Stimulated activated CD4-positive, alpha-beta T cell treated with anti-CD3 and anti-CD28 coated beads, TNF-alpha, amount 100 ng/mL, for 1 hour (primary cell): ENCODE results near the gene EXD2.
"Not testable (repeated sequence)": the region's sequence is repeated elsewhere in the genome, so short reads cannot be mapped to it uniquely, and the experiment has no call there.

Experiments used
- DNase-seq, 3 donors: peaks; one replicate each; pipeline ENCODE4 v3.0.0-alpha.2; 2020; ENCODE audit warnings: low read depth in 3 of 3, low spot score in 1 of 3

EXD2 gene

GRCh38 chr14:69191340-69192111 lies at the start of gene EXD2:
Gene EXD2, plus strand, starts transcription at chr14:69191498. Its CDS starts 17,973 bp downstream, at chr14:69209471.
- DNase-seq, result peak; percentile 45 to 54 (median 46)

GRCh38 chr14:69141550-69141949 lies 49.7 kb upstream of the EXD2 start:
- DNase-seq, result no peak

- DNase-seq, result no peak
Observed at GRCh38 chr14:69142101-69142500, 49.2 kb upstream of the EXD2 start.

- DNase-seq, result no peak
Observed at GRCh38 chr14:69149461-69150244, 41.6 kb upstream of the EXD2 start.

- DNase-seq, result peak; percentile 30 to 67 (median 64)
Observed at GRCh38 chr14:69151458-69152180, 39.7 kb upstream of the EXD2 start.

- peak in 1 of 3 donors; percentile 27 for DNase-seq
Observed at GRCh38 chr14:69152181-69152901, 39.0 kb upstream of the EXD2 start.

GRCh38 chr14:69152902-69153151 lies 38.5 kb upstream of the EXD2 start, which contains the start of gene DCAF5:
Gene DCAF5, minus strand, starts transcription at chr14:69153119. Its CDS starts 141 bp downstream, at chr14:69152978.
- DNase-seq, result peak; percentile 78 to 85 (median 78)

GRCh38 chr14:69153152-69153872 lies 38.0 kb upstream of the EXD2 start:
- DNase-seq, result no peak

- no peak for DNase-seq
Observed at GRCh38 chr14:69153873-69154270, 37.4 kb upstream of the EXD2 start.

- no peak for DNase-seq
Observed at GRCh38 chr14:69154779-69155178, 36.5 kb upstream of the EXD2 start.

- no peak for DNase-seq
Observed at GRCh38 chr14:69156224-69156623, 35.1 kb upstream of the EXD2 start.

GRCh38 chr14:69161590-69161989 lies 29.7 kb upstream of the EXD2 start:
- no peak for DNase-seq

- DNase-seq, result not testable (repeated sequence)
Observed at GRCh38 chr14:69165787-69166186, 25.5 kb upstream of the EXD2 start.

GRCh38 chr14:69170839-69171238 lies 20.5 kb upstream of the EXD2 start:
- no peak for DNase-seq

GRCh38 chr14:69171569-69171968 lies 19.7 kb upstream of the EXD2 start:
- no peak for DNase-seq

GRCh38 chr14:69175130-69175529 lies 16.2 kb upstream of the EXD2 start:
- DNase-seq, result no peak

- DNase-seq, result no peak
Observed at GRCh38 chr14:69181491-69181890, 9.8 kb upstream of the EXD2 start.

GRCh38 chr14:69182580-69182979 lies 8.7 kb upstream of the EXD2 start:
- DNase-seq, result not testable (repeated sequence)

GRCh38 chr14:69183735-69184134 lies 7.6 kb upstream of the EXD2 start:
- DNase-seq, result no peak

- no peak for DNase-seq
Observed at GRCh38 chr14:69190191-69190590, 1.1 kb upstream of the EXD2 start.
